Gastrocnemius medialis (tissue), 4 donors: ENCODE results near the gene OS9.

Experiments
- POLR2A ChIP-seq, 2 donors: fragments of 450-650 bp; IDR thresholded peaks; one replicate each; pipeline ENCODE4 v1.6.1; 2017; ENCODE audit warnings: antibody characterized with exemption in 2 of 2, mild to moderate bottlenecking in 2 of 2, moderate library complexity in 2 of 2
- TF ChIP-seq, protein P1 (sequence below), 5 experiments: fragments of 450-650 bp in 3 of 5; fragments of 200-600 bp in 2 of 5; sonication (generic) in 2 of 5; IDR thresholded peaks in 4 of 5; conservative IDR thresholded peaks in 1 of 5; 1 replicate in 4 of 5; 2 replicates in 1 of 5; pipeline ENCODE4 v1.5.1; 2016 to 2019; ENCODE audit warnings: antibody characterized with exemption in 5 of 5, mild to moderate bottlenecking in 3 of 5, moderate library complexity in 3 of 5

DNA sequence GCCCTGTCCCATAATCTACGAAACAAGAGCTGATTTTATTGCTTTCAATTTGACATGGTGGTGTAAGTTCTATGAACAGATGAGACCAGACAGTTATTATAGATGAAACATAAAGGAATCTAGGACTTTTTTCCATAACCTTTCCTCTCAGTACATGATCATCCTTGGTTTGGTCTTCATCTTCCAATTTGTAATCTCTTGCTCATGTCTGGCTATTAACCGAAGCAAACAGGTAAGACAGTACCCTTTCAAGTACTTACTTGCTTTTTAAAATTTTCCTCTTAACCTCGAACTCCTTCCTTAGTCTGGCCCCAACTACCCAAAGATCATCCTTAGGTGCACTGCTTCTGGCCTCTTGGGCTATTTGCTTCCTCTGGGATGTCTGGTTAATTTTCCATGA lies 52.1 kb downstream of the OS9 start:
- TF ChIP-seq, protein P1, sequence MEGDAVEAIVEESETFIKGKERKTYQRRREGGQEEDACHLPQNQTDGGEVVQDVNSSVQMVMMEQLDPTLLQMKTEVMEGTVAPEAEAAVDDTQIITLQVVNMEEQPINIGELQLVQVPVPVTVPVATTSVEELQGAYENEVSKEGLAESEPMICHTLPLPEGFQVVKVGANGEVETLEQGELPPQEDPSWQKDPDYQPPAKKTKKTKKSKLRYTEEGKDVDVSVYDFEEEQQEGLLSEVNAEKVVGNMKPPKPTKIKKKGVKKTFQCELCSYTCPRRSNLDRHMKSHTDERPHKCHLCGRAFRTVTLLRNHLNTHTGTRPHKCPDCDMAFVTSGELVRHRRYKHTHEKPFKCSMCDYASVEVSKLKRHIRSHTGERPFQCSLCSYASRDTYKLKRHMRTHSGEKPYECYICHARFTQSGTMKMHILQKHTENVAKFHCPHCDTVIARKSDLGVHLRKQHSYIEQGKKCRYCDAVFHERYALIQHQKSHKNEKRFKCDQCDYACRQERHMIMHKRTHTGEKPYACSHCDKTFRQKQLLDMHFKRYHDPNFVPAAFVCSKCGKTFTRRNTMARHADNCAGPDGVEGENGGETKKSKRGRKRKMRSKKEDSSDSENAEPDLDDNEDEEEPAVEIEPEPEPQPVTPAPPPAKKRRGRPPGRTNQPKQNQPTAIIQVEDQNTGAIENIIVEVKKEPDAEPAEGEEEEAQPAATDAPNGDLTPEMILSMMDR (IDR thresholded peaks at IDR 0.05 in 4 of 5, conservative IDR thresholded peaks at IDR 0.05 in 1 of 5), result no peak
- TF ChIP-seq POLR2A (IDR thresholded peaks at IDR 0.05), result no peak
